Measurements from ENCODE around the gene DNM2.

DNM2 gene

DNA sequence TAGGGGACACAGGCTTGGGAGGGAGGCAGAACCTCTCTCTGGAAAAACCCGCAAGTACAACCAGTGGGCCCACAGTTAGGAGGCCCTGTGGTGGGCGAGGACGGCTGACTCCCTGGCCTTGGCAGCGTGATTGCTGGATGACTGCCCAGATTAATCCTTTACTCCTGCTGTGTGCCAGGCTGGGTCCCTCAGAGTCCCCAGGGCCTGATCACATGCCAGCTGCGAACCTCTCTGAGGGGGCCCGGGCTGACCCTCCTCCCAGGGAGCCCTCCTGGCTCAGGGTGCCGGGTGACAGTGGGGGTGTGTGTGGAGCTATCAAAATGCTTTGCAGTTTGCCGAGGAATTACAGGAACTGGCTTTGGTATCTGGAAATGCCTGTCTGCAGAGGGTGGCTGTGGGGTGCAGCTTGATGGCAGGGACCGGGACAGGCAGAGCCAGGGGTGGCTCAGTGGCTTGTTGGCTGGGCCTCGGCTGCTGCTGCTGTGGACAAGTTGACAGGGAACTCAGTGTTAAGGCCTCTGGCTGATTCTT lies 48.9 kb downstream of the DNM2 start:
- peaks cover 0 to 30% of the 10 kb centered on the region in 2 donors for H3K36me3 ChIP-seq (replicated peaks in 1 of 2; ENCODE audit: control insufficient read depth in 2 of 2, insufficient read depth in 2 of 2, low read length in 2 of 2)

DNA sequence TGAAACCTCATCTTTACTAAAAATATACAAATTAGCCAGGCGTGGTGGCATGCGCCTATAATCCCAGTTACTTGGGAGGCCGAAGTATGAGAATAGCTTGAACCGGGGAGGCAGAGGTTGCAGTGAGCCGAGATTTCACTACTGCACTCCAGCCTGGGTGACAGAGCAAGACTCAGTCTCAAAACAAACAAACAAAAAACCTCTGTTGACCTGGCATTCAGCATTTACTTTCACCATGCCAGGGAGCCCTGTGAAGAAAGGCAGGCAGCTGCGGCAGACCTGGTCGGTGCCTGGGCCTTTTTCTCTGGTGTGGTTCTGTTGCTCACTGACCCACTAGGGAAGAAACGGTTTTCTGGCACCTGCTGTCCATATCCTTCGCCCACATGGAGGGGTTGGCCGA lies 49.8 kb downstream of the DNM2 start:
- Histone ChIP-seq H2AFZ (ENCODE audit: low read length) (no peak overlapping the region), H3K27ac (replicated peaks; ENCODE audit: low read length) (no peak overlapping the region), H2BK12ac (ENCODE audit: low read length) (no peak overlapping the region), H3K18ac (ENCODE audit: low read length) (no peak overlapping the region), H2BK120ac (ENCODE audit: low read depth, low read length) (no peak overlapping the region), H4K91ac (ENCODE audit: low read depth, low read length, poor library complexity) (no peak overlapping the region), H3K14ac (ENCODE audit: low read length) (no peak overlapping the region), H2BK5ac (ENCODE audit: low read length) (no peak overlapping the region), H3K36me3 (replicated peaks in 1 of 2; ENCODE audit: control insufficient read depth in 2 of 2, insufficient read depth in 2 of 2, low read length in 2 of 2) (peaks cover 3 to 35% of the 10 kb centered on the region in 2 donors), H3K23ac (ENCODE audit: low read depth, low read length, poor library complexity) (no peak overlapping the region), H3K4ac (ENCODE audit: low read length) (no peak overlapping the region), H3K9me3 (replicated peaks in 1 of 2; ENCODE audit: control insufficient read depth in 2 of 2, insufficient read depth in 1 of 2, low read depth in 1 of 2, low read length in 2 of 2) (no peaks in the 10 kb centered on the region), H3K9ac (ENCODE audit: low read depth, low read length, poor library complexity) (no peak overlapping the region), H2AK5ac (ENCODE audit: low read depth, low read length) (no peak overlapping the region), H3K27me3 (ENCODE audit: control insufficient read depth in 3 of 3, insufficient read depth in 3 of 3, low read depth in 1 of 3, low read length in 3 of 3) (no peaks in the 10 kb centered on the region), H3K79me1 (ENCODE audit: low read depth, low read length) (peaks cover 17% of the 10 kb centered on the region), H2BK15ac (ENCODE audit: low read length) (no peak overlapping the region), H3K4me1 (ENCODE audit: control insufficient read depth in 2 of 2, insufficient read depth in 1 of 2, low read depth in 1 of 2, low read length in 2 of 2) (peaks cover 2% of the 10 kb centered on the region in 2 donors), H3K4me3 (ENCODE audit: low read length in 2 of 2) (no peak overlapping the region), H3K4me2 (ENCODE audit: insufficient read depth, low read length, poor library complexity, severe bottlenecking) (no peak overlapping the region), H4K8ac (ENCODE audit: low read depth, low read length) (no peak overlapping the region)
- no peak for DNase-seq (ENCODE audit: low spot score)
- WGBS, 2 donors (ENCODE audit: extremely low coverage in 2 of 2, insufficient read length in 2 of 2, insufficient replicate concordance in 1 of 2), result no CpG with 5 or more reads among the region's 10 CpGs

More for the DNA sequence above, 48.9 kb downstream of the DNM2 start:
- Histone ChIP-seq H3K27me3 (ENCODE audit: control insufficient read depth in 3 of 3, insufficient read depth in 3 of 3, low read depth in 1 of 3, low read length in 3 of 3) (no peaks in the 10 kb centered on the region), H2BK15ac (ENCODE audit: low read length) (no peak overlapping the region), H3K4me2 (ENCODE audit: insufficient read depth, low read length, poor library complexity, severe bottlenecking) (no peak overlapping the region), H3K23ac (ENCODE audit: low read depth, low read length, poor library complexity) (peak overlapping the region; percentile 14), H2BK5ac (ENCODE audit: low read length) (no peak overlapping the region), H2BK12ac (ENCODE audit: low read length) (no peak overlapping the region), H2AFZ (ENCODE audit: low read length) (no peak overlapping the region), H3K4me3 (ENCODE audit: low read length in 2 of 2) (no peak overlapping the region), H4K8ac (ENCODE audit: low read depth, low read length) (no peak overlapping the region), H2BK120ac (ENCODE audit: low read depth, low read length) (no peak overlapping the region), H3K27ac (replicated peaks; ENCODE audit: low read length) (no peak overlapping the region), H4K91ac (ENCODE audit: low read depth, low read length, poor library complexity) (no peak overlapping the region), H3K4me1 (ENCODE audit: control insufficient read depth in 2 of 2, insufficient read depth in 1 of 2, low read depth in 1 of 2, low read length in 2 of 2) (peaks cover 2% of the 10 kb centered on the region in 2 donors), H3K14ac (ENCODE audit: low read length) (no peak overlapping the region), H3K9ac (ENCODE audit: low read depth, low read length, poor library complexity) (no peak overlapping the region), H3K79me1 (ENCODE audit: low read depth, low read length) (peaks cover 17% of the 10 kb centered on the region), H3K9me3 (replicated peaks in 1 of 2; ENCODE audit: control insufficient read depth in 2 of 2, insufficient read depth in 1 of 2, low read depth in 1 of 2, low read length in 2 of 2) (no peaks in the 10 kb centered on the region), H2AK5ac (ENCODE audit: low read depth, low read length) (no peak overlapping the region), H3K18ac (ENCODE audit: low read length) (no peak overlapping the region), H3K4ac (ENCODE audit: low read length) (no peak overlapping the region)
- DNase-seq (ENCODE audit: low spot score), result no peak
- WGBS, 2 donors (ENCODE audit: extremely low coverage in 2 of 2, insufficient read length in 2 of 2, insufficient replicate concordance in 1 of 2), result no CpG with 5 or more reads among the region's 10 CpGs

DNA sequence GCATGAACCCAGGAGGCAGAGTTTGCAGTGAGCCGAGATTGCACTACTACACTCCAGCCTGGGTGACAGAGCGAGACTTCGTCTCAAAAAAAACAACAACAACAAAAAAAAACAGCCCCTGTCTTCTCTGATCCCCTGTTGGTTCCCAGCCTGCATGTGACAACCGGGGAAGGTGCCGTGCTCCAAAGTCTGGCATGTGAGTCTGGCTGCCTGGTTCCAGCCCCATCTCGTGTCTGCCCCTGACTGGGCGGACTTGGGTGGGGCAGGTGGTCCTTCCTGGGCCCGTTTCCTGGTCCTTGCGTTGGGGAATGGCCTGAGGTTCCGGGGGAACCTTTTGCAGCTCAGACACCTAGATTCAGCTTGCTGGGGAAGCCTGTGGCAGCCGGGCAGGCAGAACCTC lies 50.5 kb downstream of the DNM2 start:
- DNase-seq (ENCODE audit: low spot score), result no peak
- no peak overlapping the region for H2AFZ ChIP-seq (ENCODE audit: low read length)
- H4K8ac ChIP-seq (ENCODE audit: low read depth, low read length), result no peak overlapping the region
- H3K9ac ChIP-seq (ENCODE audit: low read depth, low read length, poor library complexity), result no peak overlapping the region
- H2BK15ac ChIP-seq (ENCODE audit: low read length), result no peak overlapping the region
- H3K4me3 ChIP-seq (ENCODE audit: low read length in 2 of 2), result no peak overlapping the region
- peaks cover 3 to 36% of the 10 kb centered on the region in 2 donors for H3K36me3 ChIP-seq (replicated peaks in 1 of 2; ENCODE audit: control insufficient read depth in 2 of 2, insufficient read depth in 2 of 2, low read length in 2 of 2)
- H3K14ac ChIP-seq (ENCODE audit: low read length), result no peak overlapping the region
- WGBS, 2 donors (ENCODE audit: extremely low coverage in 2 of 2, insufficient read length in 2 of 2, insufficient replicate concordance in 1 of 2), result no CpG with 5 or more reads among the region's 11 CpGs
- no peaks in the 10 kb centered on the region for H3K27me3 ChIP-seq (ENCODE audit: control insufficient read depth in 3 of 3, insufficient read depth in 3 of 3, low read depth in 1 of 3, low read length in 3 of 3)
- H2BK12ac ChIP-seq (ENCODE audit: low read length), result no peak overlapping the region
- no peak overlapping the region for H2BK120ac ChIP-seq (ENCODE audit: low read depth, low read length)
- H3K4me2 ChIP-seq (ENCODE audit: insufficient read depth, low read length, poor library complexity, severe bottlenecking), result no peak overlapping the region
- H3K79me1 ChIP-seq (ENCODE audit: low read depth, low read length), result peaks cover 16% of the 10 kb centered on the region
- no peak overlapping the region for H2BK5ac ChIP-seq (ENCODE audit: low read length)
- H2AK5ac ChIP-seq (ENCODE audit: low read depth, low read length), result no peak overlapping the region
- H3K27ac ChIP-seq (replicated peaks; ENCODE audit: low read length), result no peak overlapping the region
- H3K9me3 ChIP-seq (replicated peaks in 1 of 2; ENCODE audit: control insufficient read depth in 2 of 2, insufficient read depth in 1 of 2, low read depth in 1 of 2, low read length in 2 of 2), result no peaks in the 10 kb centered on the region
- no peak overlapping the region for H3K18ac ChIP-seq (ENCODE audit: low read length)
- H4K91ac ChIP-seq (ENCODE audit: low read depth, low read length, poor library complexity), result no peak overlapping the region
- H3K23ac ChIP-seq (ENCODE audit: low read depth, low read length, poor library complexity), result no peak overlapping the region
- peaks cover 2% of the 10 kb centered on the region in 2 donors for H3K4me1 ChIP-seq (ENCODE audit: control insufficient read depth in 2 of 2, insufficient read depth in 1 of 2, low read depth in 1 of 2, low read length in 2 of 2)
- no peak overlapping the region for H3K4ac ChIP-seq (ENCODE audit: low read length)

DNA sequence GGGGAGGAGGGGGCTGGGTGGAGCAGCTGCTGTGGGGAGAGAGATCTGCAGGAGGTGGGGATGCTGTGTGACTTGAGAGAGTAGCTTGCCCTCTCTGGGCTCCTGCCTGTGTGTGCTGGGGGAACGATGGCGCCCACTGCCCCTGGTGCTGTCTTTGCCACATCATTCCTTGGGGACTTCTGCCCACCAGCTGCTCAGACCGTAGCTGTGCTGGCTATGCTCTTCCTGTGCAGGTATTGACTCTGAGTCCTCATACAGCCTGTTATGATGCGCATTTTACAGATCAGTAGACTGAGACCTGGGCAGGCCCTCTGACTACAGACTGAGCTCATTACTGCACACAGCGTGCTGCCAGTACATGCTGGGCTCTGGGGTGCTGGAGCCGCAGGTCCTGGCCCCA lies 51.1 kb downstream of the DNM2 start:
- no peak overlapping the region for H3K4me3 ChIP-seq (ENCODE audit: low read length in 2 of 2)
- H3K23ac ChIP-seq (ENCODE audit: low read depth, low read length, poor library complexity), result no peak overlapping the region
- no peaks in the 10 kb centered on the region for H3K9me3 ChIP-seq (replicated peaks in 1 of 2; ENCODE audit: control insufficient read depth in 2 of 2, insufficient read depth in 1 of 2, low read depth in 1 of 2, low read length in 2 of 2)
- H4K91ac ChIP-seq (ENCODE audit: low read depth, low read length, poor library complexity), result no peak overlapping the region
- no peak overlapping the region for H3K14ac ChIP-seq (ENCODE audit: low read length)
- H2AK5ac ChIP-seq (ENCODE audit: low read depth, low read length), result no peak overlapping the region
- no peak overlapping the region for H2BK5ac ChIP-seq (ENCODE audit: low read length)
- H3K27ac ChIP-seq (replicated peaks; ENCODE audit: low read length), result no peak overlapping the region
- no peak overlapping the region for H2AFZ ChIP-seq (ENCODE audit: low read length)
- peaks cover 12% of the 10 kb centered on the region for H3K79me1 ChIP-seq (ENCODE audit: low read depth, low read length)
- no peak for DNase-seq (ENCODE audit: low spot score)
- peaks cover 3 to 36% of the 10 kb centered on the region in 2 donors for H3K36me3 ChIP-seq (replicated peaks in 1 of 2; ENCODE audit: control insufficient read depth in 2 of 2, insufficient read depth in 2 of 2, low read length in 2 of 2)
- no peak overlapping the region for H2BK120ac ChIP-seq (ENCODE audit: low read depth, low read length)
- no peak overlapping the region for H2BK15ac ChIP-seq (ENCODE audit: low read length)
- no peak overlapping the region for H3K18ac ChIP-seq (ENCODE audit: low read length)
- H4K8ac ChIP-seq (ENCODE audit: low read depth, low read length), result no peak overlapping the region
- H3K4me1 ChIP-seq (ENCODE audit: control insufficient read depth in 2 of 2, insufficient read depth in 1 of 2, low read depth in 1 of 2, low read length in 2 of 2), result peaks cover 2% of the 10 kb centered on the region in 2 donors
- H3K27me3 ChIP-seq (ENCODE audit: control insufficient read depth in 3 of 3, insufficient read depth in 3 of 3, low read depth in 1 of 3, low read length in 3 of 3), result no peaks in the 10 kb centered on the region
- H3K4ac ChIP-seq (ENCODE audit: low read length), result no peak overlapping the region
- H2BK12ac ChIP-seq (ENCODE audit: low read length), result no peak overlapping the region
- WGBS, 2 donors (ENCODE audit: extremely low coverage in 2 of 2, insufficient read length in 2 of 2, insufficient replicate concordance in 1 of 2), result no CpG with 5 or more reads among the region's 6 CpGs
- no peak overlapping the region for H3K4me2 ChIP-seq (ENCODE audit: insufficient read depth, low read length, poor library complexity, severe bottlenecking)
- peak overlapping the region; percentile 25 for H3K9ac ChIP-seq (ENCODE audit: low read depth, low read length, poor library complexity)

Measured in neuronal stem cell (in vitro differentiated cells).